H9 (cell line): ENCODE data around the gene CIB4. TPM values are rescaled to one million over a fixed set of nuclear protein-coding genes. Genes with fewer than 3 reads are reported as not detected.

Experiments
- DNase-seq: peaks from one replicate; pipeline ENCODE4 v3.0.0-alpha.2; 2017
- H2AFZ ChIP-seq: one replicate; pipeline ENCODE4 v1.6.1; 2013; ENCODE audit warnings: mild to moderate bottlenecking, low read length, control low read depth, moderate library complexity
- H2AK5ac ChIP-seq: 2 replicates; pipeline ENCODE4 v1.6.1; 2013; ENCODE audit warnings: low read length, control low read depth, mixed read lengths; ENCODE audit not compliant: insufficient read length
- H2BK120ac ChIP-seq: one replicate; pipeline ENCODE4 v1.6.1; 2013; ENCODE audit warnings: low read depth, mild to moderate bottlenecking, low read length, control low read depth, inconsistent platforms; ENCODE audit not compliant: poor library complexity, severe bottlenecking
- H2BK12ac ChIP-seq: 2 replicates; pipeline ENCODE4 v1.6.1; 2013; ENCODE audit warnings: low read length, control low read depth, mixed read lengths, low read depth; ENCODE audit not compliant: insufficient read length
- H2BK15ac ChIP-seq: 2 replicates; pipeline ENCODE4 v1.6.1; 2013; ENCODE audit warnings: low read depth, low read length, control low read depth
- H2BK20ac ChIP-seq: one replicate; pipeline ENCODE4 v1.6.1; 2013; ENCODE audit warnings: low read depth, mild to moderate bottlenecking, low read length, control low read depth, inconsistent platforms; ENCODE audit not compliant: poor library complexity, severe bottlenecking
- H2BK5ac ChIP-seq: 2 replicates; pipeline ENCODE4 v1.6.1; 2013; ENCODE audit warnings: low read length, control low read depth, mixed read lengths; ENCODE audit not compliant: insufficient read length
- H3K14ac ChIP-seq: 2 replicates; pipeline ENCODE4 v1.6.1; 2013; ENCODE audit warnings: low read length, control low read depth; ENCODE audit not compliant: insufficient read depth
- H3K18ac ChIP-seq: 2 replicates; pipeline ENCODE4 v1.6.1; 2013; ENCODE audit warnings: low read depth, mild to moderate bottlenecking, mixed read lengths, low read length, control low read depth; ENCODE audit not compliant: insufficient read length
- H3K23ac ChIP-seq: 2 replicates; pipeline ENCODE4 v1.6.1; 2013; ENCODE audit warnings: low read length, control low read depth, mixed read lengths, low read depth; ENCODE audit not compliant: insufficient read length
- H3K23me2 ChIP-seq: 2 replicates; pipeline ENCODE4 v1.6.1; 2013; ENCODE audit warnings: low read depth, mild to moderate bottlenecking, mixed read lengths, low read length, control low read depth; ENCODE audit not compliant: insufficient read length, poor library complexity, severe bottlenecking
- H3K27ac ChIP-seq: 2 replicates; pipeline ENCODE4 v1.5.1; 2013; ENCODE audit warnings: low read length, control low read depth, mixed read lengths, low read depth; ENCODE audit not compliant: insufficient read length
- H3K27me3 ChIP-seq: 2 replicates; pipeline ENCODE4 v1.6.1; 2013; ENCODE audit warnings: low read length, control low read depth, inconsistent platforms; ENCODE audit not compliant: insufficient read depth
- H3K4ac ChIP-seq: 2 replicates; pipeline ENCODE4 v1.6.1; 2013; ENCODE audit warnings: low read depth, mild to moderate bottlenecking, control low read depth, inconsistent platforms, low read length, moderate library complexity
- H3K4me1 ChIP-seq: 2 replicates; pipeline ENCODE4 v1.6.1; 2013; ENCODE audit warnings: low read length, control low read depth, inconsistent platforms; ENCODE audit not compliant: insufficient read depth
- H3K4me2 ChIP-seq: 2 replicates; pipeline ENCODE4 v1.6.1; 2013; ENCODE audit warnings: low read length, control low read depth, mixed read lengths; ENCODE audit not compliant: insufficient read length, insufficient read depth
- H3K56ac ChIP-seq: 2 replicates; pipeline ENCODE4 v1.6.1; 2013; ENCODE audit warnings: low read depth, mild to moderate bottlenecking, mixed read lengths, low read length, control low read depth; ENCODE audit not compliant: insufficient read length
- H3K79me1 ChIP-seq: 2 replicates; pipeline ENCODE4 v1.6.1; 2013; ENCODE audit warnings: low read depth, mild to moderate bottlenecking, moderate library complexity, low read length, control low read depth, inconsistent platforms; ENCODE audit not compliant: insufficient read depth, poor library complexity, severe bottlenecking
- H3K79me2 ChIP-seq: 2 replicates; pipeline ENCODE4 v1.6.1; 2013; ENCODE audit warnings: low read length, control low read depth, inconsistent platforms; ENCODE audit not compliant: insufficient read depth
- H3K9ac ChIP-seq: 2 replicates; pipeline ENCODE4 v1.6.1; 2013; ENCODE audit warnings: low read length, control low read depth, mixed read lengths; ENCODE audit not compliant: insufficient read length; ENCODE audit errors: extremely low read depth
- H3K9me3 ChIP-seq: one replicate; pipeline ENCODE4 v1.6.1; 2013; ENCODE audit warnings: low read depth, low read length, inconsistent platforms; ENCODE audit not compliant: control insufficient read depth
- H3T11ph ChIP-seq: one replicate; pipeline ENCODE4 v1.6.1; 2013; ENCODE audit warnings: mild to moderate bottlenecking, low read length, control low read depth, inconsistent platforms
- H4K20me1 ChIP-seq: one replicate; pipeline ENCODE4 v1.6.1; 2013; ENCODE audit not compliant: control insufficient read depth, insufficient read length, insufficient read depth
- H4K5ac ChIP-seq: 2 replicates; pipeline ENCODE4 v1.6.1; 2013; ENCODE audit warnings: low read depth, mild to moderate bottlenecking, mixed read lengths, low read length, control low read depth; ENCODE audit not compliant: insufficient read length
- H4K8ac ChIP-seq: replicated peaks from 2 replicates; pipeline ENCODE4 v1.6.1; 2013; ENCODE audit warnings: low read length, control low read depth, mixed read lengths, low read depth; ENCODE audit not compliant: insufficient read length
- H4K91ac ChIP-seq: 2 replicates; pipeline ENCODE4 v1.6.1; 2013; ENCODE audit warnings: low read depth, mild to moderate bottlenecking, moderate library complexity, mixed read lengths, low read length, control low read depth; ENCODE audit not compliant: insufficient read length
- H3K27ac Mint-ChIP-seq, 3 experiments: 2 replicates in 2 of 3; 3 replicates in 1 of 3; pipeline ENCODE4 v1.8.0; 2020 to 2021; ENCODE audit warnings: mixed read lengths in 3 of 3, mild to moderate bottlenecking in 1 of 3, moderate library complexity in 1 of 3
- H3K27me3 Mint-ChIP-seq: 2 replicates; pipeline ENCODE4 v1.8.0; 2021; ENCODE audit warnings: low read depth, mild to moderate bottlenecking, moderate library complexity, mixed read lengths
- H3K36me3 Mint-ChIP-seq, 3 experiments: 2 replicates in 2 of 3; 3 replicates in 1 of 3; pipeline ENCODE4 v1.8.0; 2020 to 2021; ENCODE audit warnings: low read depth in 3 of 3, mixed read lengths in 3 of 3; ENCODE audit not compliant: insufficient read depth in 1 of 3
- H3K4me1 Mint-ChIP-seq, 2 experiments: 2 replicates each; pipeline ENCODE4 v1.8.0; 2020; ENCODE audit warnings: mixed read lengths in 2 of 2
- H3K4me3 Mint-ChIP-seq, 2 experiments: 2 replicates in 1 of 2; 3 replicates in 1 of 2; pipeline ENCODE4 v1.8.0; 2020 to 2021; ENCODE audit warnings: mild to moderate bottlenecking in 2 of 2, mixed read lengths in 2 of 2, moderate library complexity in 1 of 2
- H3K9me3 Mint-ChIP-seq, 2 experiments: 2 replicates in 1 of 2; 3 replicates in 1 of 2; pipeline ENCODE4 v1.8.0; 2020; ENCODE audit warnings: mild to moderate bottlenecking in 2 of 2, mixed read lengths in 2 of 2, moderate library complexity in 1 of 2
- CTCF ChIP-seq: fragments of 200-600 bp; sonication (generic); conservative IDR thresholded peaks from 3 replicates; pipeline ENCODE4 v1.8.0; 2021; ENCODE audit warnings: antibody characterized with exemption, mild to moderate bottlenecking
- WGBS: extraction: QIAGEN DNeasy Blood & Tissue Kit; methylation state at CpG from one replicate; pipeline ENCODE4 v1.1.7; 2013; ENCODE audit warnings: missing lambda C conversion rate, low lambda C conversion rate, mixed read lengths; ENCODE audit not compliant: insufficient read length; ENCODE audit errors: extremely low coverage; 5-methylcytosine and 5-hydroxymethylcytosine counted together
- total RNA-seq: library from RNA; stranded (reverse); gene quantifications from 2 replicates; pipeline ENCODE4 v1.2.1, GENCODE V29; 2021

The CIB4 gene
- total RNA-seq, 1 experiment from 2014 or later = not detected

GRCh38 chr2:26542194-26542455 lies 99.0 kb downstream of the CIB4 start:
- no peak overlapping the region for H3K23ac ChIP-seq
- Mint-ChIP-seq H3K36me3 (no peaks in the 10 kb centered on the region), H3K27ac (no peak overlapping the region), H3K4me3 (no peak overlapping the region), H3K27me3 (no peaks in the 10 kb centered on the region), H3K9me3 (no peaks in the 10 kb centered on the region), H3K4me1 (peaks cover 27 to 32% of the 10 kb centered on the region in 2 experiments)
- no peak overlapping the region for H3T11ph ChIP-seq
- H2BK15ac ChIP-seq = no peak overlapping the region
- H3K56ac ChIP-seq = no peak overlapping the region
- no peak overlapping the region; the same call in 1 of the 2 replicates for H3K14ac ChIP-seq
- TF ChIP-seq CTCF = no peak
- no peak overlapping the region for H4K5ac ChIP-seq
- H3K9me3 ChIP-seq = no peaks in the 10 kb centered on the region
- H2BK12ac ChIP-seq = no peak overlapping the region
- H2BK5ac ChIP-seq = no peak overlapping the region
- no peaks in the 10 kb centered on the region for H4K20me1 ChIP-seq
- H4K8ac ChIP-seq = no peak overlapping the region
- no peak overlapping the region for H2AFZ ChIP-seq
- no peak overlapping the region for H2BK20ac ChIP-seq
- H3K4me2 ChIP-seq = no peak overlapping the region
- DNase-seq = no peak
- H3K18ac ChIP-seq = no peak overlapping the region
- no peak overlapping the region for H3K9ac ChIP-seq
- no peaks in the 10 kb centered on the region for H3K23me2 ChIP-seq
- no peak overlapping the region for H2AK5ac ChIP-seq
- no peak overlapping the region for H3K4ac ChIP-seq
- H4K91ac ChIP-seq = no peak overlapping the region
- H3K27ac ChIP-seq = no peak overlapping the region
- H3K79me2 ChIP-seq = no peaks in the 10 kb centered on the region
- no peak overlapping the region for H2BK120ac ChIP-seq
- H3K27me3 ChIP-seq = no peaks in the 10 kb centered on the region
- WGBS = no CpG with 5 or more reads among the region's 5 CpGs
- H3K79me1 ChIP-seq = no peaks in the 10 kb centered on the region
- peaks cover 2% of the 10 kb centered on the region; the same call in 1 of the 2 replicates for H3K4me1 ChIP-seq
